ENCODE measurements around the gene R3HCC1L.

The R3HCC1L gene

DNA sequence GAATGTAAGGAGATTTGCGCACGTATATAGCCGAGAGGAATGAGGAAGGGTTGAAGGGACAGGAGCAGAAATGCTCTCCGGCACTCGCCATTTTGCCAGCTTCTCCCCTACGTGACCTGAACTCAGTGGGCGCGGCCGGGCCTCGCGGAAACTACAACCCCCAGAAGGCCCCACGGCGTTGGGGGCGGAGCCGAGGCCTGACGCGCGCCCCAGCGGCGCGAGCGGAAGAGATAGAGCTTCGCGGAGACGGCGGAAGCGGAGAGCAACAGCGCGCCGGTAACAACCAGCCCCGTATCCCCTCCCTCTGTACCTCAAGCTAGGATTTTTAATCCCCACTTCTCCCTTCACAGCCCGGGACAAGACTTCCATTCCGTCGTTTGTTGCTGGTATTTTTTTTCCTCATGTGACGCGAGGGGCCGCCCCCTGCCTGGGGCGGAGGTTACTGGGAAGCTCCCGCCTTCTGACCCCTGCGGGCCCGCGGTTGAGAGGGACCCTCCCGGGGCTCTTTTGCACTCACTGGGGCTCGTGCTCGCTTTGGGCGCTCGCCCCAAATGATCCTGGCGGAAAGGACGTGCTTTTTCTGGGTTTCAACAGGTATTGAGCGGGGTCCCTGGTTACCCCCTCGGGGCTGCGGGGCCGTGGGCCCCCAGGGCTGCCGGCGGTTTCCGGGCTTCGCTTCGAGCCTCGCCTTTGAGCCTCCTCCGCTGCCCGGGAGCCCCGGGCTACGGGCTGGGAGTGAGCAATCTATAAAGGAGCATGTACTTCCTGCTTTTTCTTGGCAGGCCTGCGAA, at the start of gene R3HCC1L:
TSS of gene R3HCC1L (plus strand) at position 227 of the 791 bp plus-strand sequence. CDS start 73,458 bp downstream, outside the sequence.
- peak; percentile 83 to 87 for DNase-seq

DNA sequence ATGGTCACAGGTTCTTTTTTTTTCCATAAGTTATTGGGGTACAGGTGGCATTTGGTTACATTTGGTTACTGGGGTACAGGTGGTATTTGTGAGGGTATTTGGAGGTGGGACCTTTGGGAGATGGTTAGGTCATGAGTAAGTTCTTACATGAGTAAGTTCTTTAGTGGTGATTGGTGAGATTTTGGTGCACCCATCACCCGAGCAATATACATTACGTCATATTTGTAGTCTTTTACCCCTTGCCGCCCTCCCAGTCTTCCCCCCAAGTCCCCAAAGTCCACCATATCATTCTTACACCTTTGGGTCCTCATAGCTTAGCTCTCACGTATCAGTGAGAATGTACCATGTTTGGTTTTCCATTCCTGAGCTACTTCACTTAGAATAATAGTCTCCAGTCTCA, 49.2 kb upstream of the R3HCC1L start:
- DNase-seq = no peak

DNA sequence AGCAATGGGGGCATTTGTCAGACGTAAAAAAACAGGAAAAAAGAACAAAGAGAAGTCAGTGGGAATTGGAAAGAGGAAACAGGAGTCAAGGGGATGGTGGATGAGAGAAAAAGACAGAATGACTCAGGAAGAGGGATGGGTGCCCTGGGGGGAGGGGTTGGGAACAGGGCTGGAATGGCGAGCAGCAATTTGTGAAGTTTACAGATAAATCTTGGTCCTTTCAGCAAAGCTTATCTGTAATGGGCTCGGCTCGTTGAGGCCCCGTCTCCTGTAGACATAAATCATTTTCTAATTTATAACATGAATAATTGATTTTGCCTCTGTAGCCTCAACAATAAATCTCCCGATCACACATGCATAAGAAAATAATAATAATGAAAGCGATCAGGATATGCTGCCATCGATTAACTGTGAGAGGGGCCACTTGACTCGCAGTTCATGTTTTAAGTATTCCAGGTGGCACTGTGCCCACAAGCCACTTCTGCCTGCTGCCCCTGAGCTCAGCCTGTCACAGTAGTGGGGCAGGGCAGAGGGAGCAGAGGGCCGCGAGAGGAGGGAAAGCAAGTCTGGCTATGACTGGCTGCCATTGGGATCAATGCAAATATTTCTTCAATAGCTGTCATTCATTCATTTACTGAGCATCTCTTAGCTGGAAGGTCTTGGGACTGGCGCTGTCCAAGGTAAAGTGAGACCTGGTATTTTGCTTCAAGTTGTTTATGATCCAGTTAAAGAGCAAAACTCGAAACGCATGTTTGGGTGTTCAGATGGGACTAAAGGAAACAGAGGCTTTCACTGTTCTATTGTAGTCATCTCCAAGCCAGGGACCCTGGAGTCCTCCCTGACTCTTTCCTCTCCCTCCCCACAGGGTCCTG, 47.4 kb upstream of the R3HCC1L start:
- DNase-seq = no peak

DNA sequence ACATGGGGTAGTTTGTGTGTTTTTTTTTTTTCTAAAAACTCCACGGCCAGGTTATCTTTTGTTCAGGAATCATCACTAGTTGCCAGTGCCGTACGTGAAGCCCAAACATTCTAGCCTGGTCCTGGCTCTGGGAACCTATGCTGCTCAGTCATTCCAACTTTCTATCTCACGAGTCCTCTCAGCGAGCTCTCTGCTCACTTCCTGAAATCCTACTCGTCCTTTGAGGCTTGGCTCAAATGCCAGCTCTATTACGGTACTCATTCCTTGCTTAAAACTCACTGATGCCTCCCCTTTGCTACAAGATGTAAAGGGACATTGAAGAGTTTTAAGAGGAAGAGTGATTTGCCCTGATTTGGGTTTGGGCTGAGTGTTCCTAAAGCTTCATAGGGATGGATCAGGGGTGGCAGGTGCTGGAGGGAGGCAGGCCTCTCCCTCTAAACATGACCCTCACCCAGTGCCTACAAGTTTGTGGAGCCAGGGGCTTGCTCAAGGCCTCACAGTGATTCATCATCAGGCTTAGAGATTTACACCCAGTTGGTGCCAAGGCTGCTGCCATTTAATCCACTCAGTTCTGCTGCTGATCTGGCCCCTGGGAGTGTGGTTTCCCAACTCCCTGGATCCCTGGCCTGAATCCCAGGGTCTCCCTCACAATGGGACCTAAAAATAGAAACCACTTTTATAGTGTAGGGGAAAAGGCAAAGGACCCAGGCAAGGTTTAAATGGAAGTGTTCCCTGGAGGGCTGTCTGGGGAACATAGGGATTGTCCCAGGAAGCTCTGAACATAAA, 46.1 kb upstream of the R3HCC1L start:
- no peak for DNase-seq

DNA sequence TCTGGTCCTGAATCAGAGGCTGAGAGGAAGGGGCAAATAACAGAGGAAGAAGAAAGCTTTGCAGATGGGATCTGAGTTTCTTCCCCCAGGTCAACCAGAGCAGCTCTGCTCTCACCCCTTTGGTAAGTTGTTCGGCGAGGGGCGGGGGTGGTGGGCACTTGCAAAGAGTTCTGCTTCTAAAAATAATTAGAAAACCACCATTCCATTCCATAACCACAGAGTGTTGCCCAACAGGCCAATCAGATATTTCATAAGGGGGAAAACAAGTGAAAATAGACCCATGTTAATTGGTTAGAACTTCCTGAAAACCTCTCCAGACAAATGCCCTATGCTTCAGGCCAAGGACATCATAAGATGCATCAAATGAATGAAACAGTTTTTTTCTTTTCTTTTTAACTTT, 43.6 kb upstream of the R3HCC1L start:
- no peak for DNase-seq

DNA sequence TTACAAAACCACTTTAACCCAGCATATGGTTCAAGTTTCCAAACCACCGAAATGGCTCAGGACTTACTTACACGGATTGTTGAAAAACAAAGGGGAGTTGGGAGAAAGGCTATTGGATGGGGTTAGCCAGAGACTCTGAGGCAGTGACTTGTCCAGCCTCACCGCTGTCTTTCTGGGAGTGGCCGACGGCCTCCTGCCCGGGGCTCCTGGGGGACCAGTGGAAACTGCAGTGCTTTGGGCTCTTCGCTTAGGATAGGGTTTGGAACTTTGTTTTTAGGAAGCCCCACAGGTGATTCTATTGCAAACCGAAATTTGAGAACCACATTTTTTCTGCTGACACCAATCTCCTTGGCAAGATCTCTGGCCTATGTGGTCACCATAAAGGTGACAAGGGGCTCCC, 38.1 kb upstream of the R3HCC1L start:
- no peak for DNase-seq

DNA sequence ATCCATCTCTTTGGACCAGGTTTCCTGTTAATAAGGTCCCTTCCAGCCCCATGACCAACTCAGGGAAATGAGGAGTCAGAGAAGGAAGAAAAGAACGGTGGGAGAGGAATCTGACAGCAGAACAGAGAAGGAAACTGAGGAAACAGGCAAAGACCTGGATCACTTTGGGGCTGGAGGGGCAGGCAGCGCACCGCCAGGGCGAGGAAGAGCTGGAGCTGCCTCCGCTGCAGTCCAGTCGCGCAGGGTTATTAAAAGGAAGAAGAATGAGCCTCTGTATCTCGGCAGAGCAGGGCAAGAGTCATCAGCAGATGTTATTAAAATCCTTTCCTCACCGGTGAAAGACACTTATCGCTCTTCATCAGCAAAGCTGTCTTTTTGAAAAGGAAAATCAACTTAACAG, 37.7 kb upstream of the R3HCC1L start:
- no peak for DNase-seq

DNA sequence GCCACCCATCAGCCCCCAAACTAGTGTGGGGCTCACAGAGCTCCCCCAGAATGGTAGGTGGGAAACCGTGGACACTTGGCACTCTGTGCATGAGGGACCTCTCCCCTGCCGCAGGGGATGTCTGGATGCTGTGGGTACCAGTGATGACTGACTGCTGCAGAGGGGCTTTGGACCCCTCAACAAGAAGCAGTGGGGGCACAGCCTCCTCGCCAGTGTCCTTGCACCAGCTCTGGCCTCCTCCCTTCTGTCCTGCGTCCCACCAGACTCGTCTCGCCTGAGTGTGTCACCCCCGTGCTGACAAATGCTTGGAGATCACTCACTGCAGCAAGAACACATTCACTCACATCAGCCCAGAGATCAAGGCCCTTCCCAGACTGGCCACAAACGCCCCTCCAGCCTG, 37.3 kb upstream of the R3HCC1L start:
- no peak for DNase-seq

DNA sequence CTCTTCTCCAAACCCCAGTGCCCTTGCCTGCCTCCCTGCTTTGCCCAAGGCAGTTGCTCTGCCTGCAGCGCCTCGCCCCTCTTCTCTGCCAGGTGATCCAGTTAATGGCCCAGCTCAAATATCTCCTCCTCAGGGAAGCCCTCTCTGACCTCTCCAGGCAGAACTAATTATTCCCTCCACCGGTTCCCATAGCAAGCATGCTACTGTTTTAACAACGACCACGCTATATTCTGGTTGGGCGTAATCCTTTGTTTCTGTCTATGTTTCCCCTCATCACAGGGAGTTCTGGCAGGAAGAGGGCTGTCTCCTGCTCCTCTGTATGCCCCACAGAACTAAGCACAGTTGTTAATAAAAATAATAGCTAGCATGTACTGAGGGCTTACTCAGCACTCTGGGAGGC, 36.8 kb upstream of the R3HCC1L start:
- peak in 1 of 2 experiments; percentile 6 for DNase-seq

DNA sequence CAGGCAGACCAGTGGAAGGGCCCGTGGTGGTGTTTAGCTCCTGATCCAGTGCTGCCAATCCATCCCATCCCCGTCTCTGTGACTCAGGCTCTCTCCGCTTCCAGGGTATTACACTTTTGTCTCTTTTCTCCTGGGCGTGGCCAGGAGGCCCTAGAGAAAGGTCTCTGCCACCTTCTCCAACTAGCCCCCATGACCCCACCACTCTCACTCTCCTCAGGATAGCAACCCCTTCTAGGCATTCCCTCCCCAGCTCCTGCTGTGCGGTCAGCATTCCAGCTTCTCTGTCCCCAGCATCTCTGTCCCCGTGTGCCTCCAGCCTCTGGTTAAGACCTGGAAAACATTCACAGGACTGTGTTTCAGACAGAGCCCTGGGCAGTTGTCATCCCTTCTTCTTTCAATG, 36.2 kb upstream of the R3HCC1L start:
- no peak for DNase-seq

DNA sequence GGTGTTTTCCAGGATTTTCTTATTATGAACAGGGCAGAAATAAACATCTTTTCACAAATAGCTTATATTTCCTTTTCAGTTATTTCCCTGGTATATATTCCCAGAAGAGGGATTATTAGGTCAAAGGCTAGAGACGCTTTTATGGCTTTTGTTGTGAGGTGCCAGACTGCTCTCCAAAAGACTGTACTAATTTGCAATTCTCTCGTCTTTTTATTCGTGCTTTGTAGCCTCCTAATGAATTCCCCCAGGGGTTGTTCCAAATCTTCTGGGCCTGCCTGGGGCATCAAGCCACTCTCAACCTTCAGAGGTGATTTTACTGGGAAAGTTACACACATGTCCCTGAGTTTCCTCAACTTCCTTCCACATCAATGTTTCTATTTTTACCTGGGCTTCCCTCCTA, 34.0 kb upstream of the R3HCC1L start:
- DNase-seq = no peak

DNA sequence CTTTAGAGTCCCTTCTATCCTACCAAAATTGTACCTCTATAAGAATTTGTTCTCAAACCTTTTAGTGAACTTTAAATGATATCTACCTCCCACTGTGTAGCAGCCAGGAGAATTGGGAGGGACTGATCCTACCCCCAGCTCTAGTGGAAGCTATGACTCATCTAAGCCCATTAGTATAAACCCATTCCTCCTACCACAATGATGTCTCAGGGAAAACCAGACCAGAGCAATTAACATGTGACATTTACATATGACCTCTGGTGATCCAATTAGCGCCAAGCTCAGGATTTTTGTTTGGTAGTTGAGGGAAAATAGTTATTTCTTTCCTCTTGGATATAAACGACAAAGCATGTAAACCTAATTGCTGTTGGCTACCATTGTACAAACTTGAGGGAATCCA, 33.1 kb upstream of the R3HCC1L start:
- no peak for DNase-seq

DNA sequence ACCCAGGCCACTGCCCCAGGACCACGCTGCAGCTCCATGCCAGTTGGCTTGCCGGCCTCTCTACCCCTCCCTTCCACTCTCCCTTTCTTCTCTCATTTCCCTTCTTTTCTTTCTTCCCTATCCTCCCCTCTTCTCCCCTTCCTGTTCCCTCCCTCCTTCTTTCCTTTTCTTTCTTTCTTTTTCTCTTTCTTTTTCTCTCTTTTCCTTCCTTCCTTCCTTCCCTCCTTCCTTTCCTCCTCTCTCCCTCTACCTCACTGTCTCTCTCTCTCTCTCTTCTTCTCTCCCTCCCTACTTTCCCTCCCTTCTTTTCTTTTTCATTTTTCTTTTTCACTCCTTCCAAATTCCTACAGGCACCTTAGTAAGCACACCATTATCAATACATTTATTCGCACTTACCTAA, 30.3 kb upstream of the R3HCC1L start:
- no peak for DNase-seq

DNA sequence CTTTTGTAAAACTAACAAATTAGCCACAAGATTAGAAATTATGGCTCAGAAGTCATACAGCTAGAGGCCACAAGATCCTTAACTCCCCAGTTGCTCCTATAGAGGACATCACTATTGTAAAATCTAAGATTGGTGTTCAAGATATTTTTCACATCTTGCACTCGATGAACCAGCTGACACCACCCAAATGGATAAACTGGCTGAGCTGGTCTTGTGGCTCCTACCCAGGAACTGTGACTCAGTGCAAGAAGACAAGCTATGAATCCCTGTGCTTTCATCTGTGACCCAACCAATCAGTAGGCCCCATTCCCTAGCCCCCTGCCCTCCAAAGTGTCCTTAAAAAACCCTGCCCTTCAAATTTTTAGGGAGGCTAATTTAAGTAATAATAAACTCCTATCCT, 27.9 kb upstream of the R3HCC1L start:
- no peak for DNase-seq

DNA sequence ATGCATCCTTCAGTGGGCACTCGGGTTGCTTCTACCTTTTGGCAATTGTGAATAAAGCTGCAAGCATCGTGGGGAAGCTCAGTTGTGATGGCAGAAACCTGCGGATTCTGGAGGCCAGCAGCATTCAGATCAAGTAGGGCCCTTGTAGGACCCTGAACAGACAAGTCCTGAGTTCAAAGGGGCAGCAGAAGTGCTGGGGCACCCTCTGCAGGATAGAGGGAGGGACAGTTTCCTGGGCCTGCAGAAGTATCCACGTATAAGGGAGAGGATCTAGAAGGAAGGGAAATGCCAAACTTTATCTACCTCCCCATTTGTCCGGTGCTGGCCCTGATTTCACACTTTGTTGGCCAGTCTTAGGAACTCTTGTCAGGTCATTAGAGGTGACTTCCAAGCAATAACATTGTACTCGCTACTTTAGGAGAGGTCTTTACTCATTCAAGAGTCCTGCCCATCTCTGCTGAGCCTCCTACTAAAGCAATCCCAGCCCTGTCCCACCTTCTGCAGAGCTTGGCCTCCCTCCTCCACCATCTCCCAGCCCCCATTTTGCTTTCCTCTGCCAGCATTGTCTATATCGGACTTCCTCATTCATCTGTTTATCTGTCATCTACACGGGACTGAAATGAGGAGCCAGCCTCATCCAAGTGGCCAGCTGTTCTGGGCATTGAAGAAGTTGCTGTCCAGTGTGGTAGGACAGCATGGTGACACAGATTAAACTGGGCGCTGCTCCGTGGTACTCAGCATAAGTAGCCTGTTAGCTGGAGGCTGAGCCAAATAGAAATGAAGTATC, 26.6 kb upstream of the R3HCC1L start:
- no peak for DNase-seq

DNA sequence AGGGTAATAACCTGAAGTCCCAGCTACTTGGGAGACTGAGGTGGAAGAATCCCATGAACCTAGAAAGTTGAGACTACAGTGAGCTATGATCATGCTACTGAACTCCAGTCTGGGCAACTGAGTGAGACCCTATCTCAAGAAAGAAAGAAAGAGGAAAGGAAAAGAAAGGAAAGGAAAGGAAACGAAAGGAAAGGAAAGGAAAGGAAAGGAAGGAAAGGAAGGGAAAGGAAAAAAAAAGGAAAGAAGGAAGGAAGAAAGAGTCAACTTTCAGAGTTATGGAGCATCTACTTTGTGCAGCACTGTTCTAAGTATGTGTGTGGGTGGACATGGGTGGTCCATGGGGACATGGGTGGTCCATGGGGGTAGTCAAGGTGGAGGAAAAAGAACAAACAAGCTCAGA, 24.1 kb upstream of the R3HCC1L start:
- no peak for DNase-seq

DNA sequence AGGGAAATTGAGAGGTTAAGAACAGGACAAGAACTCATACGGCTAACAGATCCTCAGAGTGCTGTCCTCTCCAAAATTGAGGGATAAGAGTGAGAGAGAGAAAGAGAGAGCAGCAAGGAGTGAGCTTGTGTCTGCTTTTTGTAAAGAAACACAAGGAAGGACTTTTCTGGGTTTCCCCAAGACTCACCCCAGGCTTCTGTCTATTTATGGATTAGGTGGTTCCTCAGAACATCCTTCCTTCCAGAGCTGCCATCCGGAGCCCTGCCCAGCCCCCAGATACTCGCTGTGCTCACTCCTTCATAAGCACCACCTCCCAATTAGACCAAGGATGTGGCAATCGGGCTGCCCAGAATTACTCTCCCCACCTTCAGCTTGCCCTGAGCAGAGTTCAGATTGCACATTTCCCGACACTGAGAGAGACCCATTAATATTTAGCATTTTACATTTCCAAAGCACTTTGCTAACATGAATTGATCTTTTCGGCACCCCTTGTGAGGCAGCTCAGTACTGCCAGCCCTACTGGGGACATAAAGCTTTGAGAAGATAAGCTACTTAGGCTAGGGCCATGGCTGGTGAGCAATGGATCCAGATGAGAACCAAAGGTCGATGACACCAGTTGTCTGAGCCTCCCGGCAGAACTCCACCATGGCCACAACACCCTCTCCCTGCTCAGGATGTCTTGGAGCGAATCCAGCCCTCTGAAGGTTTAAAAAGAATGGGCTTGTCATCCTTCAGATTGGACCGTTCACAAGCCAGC, 19.2 kb upstream of the R3HCC1L start:
- no peak for DNase-seq

DNA sequence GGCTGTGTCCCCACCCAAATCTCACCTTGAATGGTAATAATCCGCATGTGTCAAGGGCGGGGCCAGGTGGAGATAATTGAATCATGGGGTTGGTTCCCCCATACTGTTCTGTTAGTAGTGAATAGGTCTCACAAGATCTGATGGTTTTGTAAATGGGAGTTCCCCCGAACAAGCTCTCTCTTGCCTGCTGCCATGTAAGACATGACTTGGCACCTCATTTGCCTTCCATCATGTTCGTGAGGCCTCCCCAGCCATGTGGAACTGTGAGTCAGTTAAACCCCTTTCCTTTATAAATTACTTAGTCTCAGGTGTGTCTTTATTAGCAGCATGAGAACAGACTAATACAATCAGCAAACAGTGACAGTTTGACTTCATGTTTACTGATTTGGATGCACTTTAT, 14.6 kb upstream of the R3HCC1L start:
- DNase-seq = no peak

DNA sequence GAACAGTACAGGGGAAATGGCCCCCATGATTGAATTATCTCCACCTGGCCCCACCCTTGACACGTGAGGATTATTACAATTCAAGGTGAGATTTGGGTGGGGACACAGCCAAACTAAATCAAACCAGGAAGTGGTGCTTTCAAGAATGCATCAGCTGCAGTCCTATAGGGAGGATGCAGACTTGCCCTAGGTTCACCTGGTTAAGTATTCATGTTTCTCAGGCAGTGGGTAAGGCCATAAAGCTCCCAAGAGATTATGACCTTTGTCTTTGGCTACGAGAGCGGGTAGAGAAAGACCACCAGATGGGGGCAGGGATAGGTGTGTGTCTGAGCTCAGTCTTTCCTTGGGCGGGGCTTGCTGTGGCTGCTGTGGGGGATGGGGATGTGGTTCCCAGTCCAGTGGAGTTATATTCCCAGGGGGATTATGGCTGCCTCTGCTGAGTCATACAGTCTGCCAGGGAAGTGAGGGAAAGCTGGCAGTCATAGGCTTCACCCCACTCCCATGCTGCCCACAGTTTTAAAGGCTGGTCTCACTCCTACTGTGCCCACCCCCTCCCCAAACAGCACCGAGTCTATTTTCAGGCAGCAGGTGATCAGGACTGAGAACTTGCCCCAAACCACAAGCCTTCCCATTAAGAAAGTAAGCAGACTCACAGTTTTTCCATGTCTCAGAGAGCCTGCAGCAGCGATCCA, 8.4 kb upstream of the R3HCC1L start:
- no peak for DNase-seq

DNA sequence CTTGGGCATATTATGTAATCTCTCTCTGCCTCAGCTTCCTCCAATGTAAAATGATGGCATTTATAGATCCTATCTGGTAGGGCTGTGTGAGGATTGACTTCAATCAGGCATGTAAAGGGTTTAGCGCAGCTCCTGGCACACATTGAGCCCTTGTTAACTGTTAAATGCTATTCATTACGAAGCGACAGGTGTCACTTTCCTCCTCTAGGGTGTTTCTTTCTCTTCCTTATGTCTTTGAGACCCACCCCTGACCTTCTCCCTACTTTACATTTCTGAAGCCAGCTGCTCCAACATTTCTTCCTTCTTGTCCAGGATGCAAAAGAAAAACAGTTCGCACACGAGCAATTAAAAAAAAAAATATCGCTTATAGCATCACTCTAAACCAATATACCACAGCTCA, 5.7 kb upstream of the R3HCC1L start:
- DNase-seq = no peak

DNA sequence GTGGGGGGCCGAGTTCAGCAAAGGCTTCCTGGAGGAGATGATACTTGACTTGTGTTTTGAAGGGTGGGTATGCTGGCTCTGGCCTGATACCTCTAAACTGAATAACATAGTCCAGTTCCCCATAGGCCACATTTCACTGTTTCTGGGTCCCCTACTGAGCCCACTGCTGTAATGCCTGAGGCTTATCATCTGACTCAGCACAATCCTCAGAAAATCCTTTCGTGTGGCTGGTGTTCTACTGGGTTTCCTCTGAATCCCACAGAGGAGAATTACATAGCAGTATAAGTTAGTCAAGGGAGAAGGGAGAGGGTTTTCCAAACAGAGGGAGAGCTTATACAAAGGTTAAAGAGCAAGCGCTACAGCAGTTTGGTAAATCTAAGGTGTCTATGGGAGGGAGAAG, 2.8 kb upstream of the R3HCC1L start:
- no peak for DNase-seq
